Liver (tissue), 9 donors: ENCODE data around the gene EPHB2. TPM values are rescaled to one million over a fixed set of nuclear protein-coding genes. Genes with fewer than 3 reads are reported as not detected.

Source experiments
- DNase-seq: peaks from one replicate; pipeline ENCODE4 v3.0.0-alpha.2; 2017; ENCODE audit warnings: low spot score
- H3K27ac ChIP-seq, 2 donors: one replicate each; pipeline ENCODE4 v1.7.0; 2013; ENCODE audit warnings: inconsistent platforms in 2 of 2, low read length in 2 of 2, control low read depth in 1 of 2, low read depth in 1 of 2, mild to moderate bottlenecking in 1 of 2
- H3K27me3 ChIP-seq, 4 donors: one replicate each; pipeline versions ENCODE4 v1.6.1 to v1.7.0; 2013; ENCODE audit warnings: low read length in 3 of 4, inconsistent platforms in 1 of 4, mild to moderate bottlenecking in 1 of 4, moderate library complexity in 1 of 4; ENCODE audit not compliant: control insufficient read depth in 4 of 4, insufficient read depth in 4 of 4
- H3K36me3 ChIP-seq, 4 donors: one replicate each; pipeline versions ENCODE4 v1.6.1 to v1.7.0; 2013; ENCODE audit warnings: low read length in 3 of 4, mild to moderate bottlenecking in 3 of 4, low read depth in 1 of 4, moderate library complexity in 1 of 4; ENCODE audit not compliant: control insufficient read depth in 4 of 4, insufficient read depth in 3 of 4
- H3K4me1 ChIP-seq, 4 donors: one replicate each; pipeline versions ENCODE4 v1.6.1 to v1.7.0; 2013; ENCODE audit warnings: low read length in 3 of 4, mild to moderate bottlenecking in 3 of 4, moderate library complexity in 1 of 4; ENCODE audit not compliant: control insufficient read depth in 4 of 4, insufficient read depth in 4 of 4
- H3K4me3 ChIP-seq, 3 donors: one replicate each; pipeline versions ENCODE4 v1.6.1 to v1.7.0; 2013; ENCODE audit warnings: low read length in 3 of 3, control low read depth in 1 of 3, low read depth in 1 of 3, mild to moderate bottlenecking in 1 of 3
- H3K9ac ChIP-seq, 2 donors: one replicate each; pipeline ENCODE4 v1.7.0; 2013; ENCODE audit warnings: low read length in 2 of 2, mild to moderate bottlenecking in 2 of 2, moderate library complexity in 2 of 2, control low read depth in 1 of 2, low read depth in 1 of 2
- H3K9me3 ChIP-seq, 4 donors: one replicate each; pipeline versions ENCODE4 v1.6.1 to v1.7.0; 2013; ENCODE audit warnings: low read length in 3 of 4; ENCODE audit not compliant: control insufficient read depth in 4 of 4
- EGR1 ChIP-seq, 2 donors: IDR thresholded peaks; 2 replicates each; pipeline ENCODE4 v1.6.1; 2016 to 2018; ENCODE audit warnings: antibody characterized with exemption in 2 of 2, low read depth in 2 of 2
- FOXA1 ChIP-seq: IDR thresholded peaks from 2 replicates; pipeline ENCODE4 v1.6.1; 2016; ENCODE audit warnings: antibody characterized with exemption
- FOXA2 ChIP-seq: IDR thresholded peaks from 2 replicates; pipeline ENCODE4 v1.6.1; 2016; ENCODE audit warnings: antibody characterized with exemption
- GABPA ChIP-seq, 2 donors: IDR thresholded peaks in 1 of 2; conservative IDR thresholded peaks in 1 of 2; 2 replicates each; pipeline ENCODE4 v1.6.1; 2016; ENCODE audit warnings: antibody characterized with exemption in 2 of 2, mild to moderate bottlenecking in 1 of 2, moderate library complexity in 1 of 2
- HNF4A ChIP-seq, 2 donors: conservative IDR thresholded peaks; 2 replicates each; pipeline ENCODE4 v1.6.1; 2016; ENCODE audit warnings: antibody characterized with exemption in 2 of 2, mild to moderate bottlenecking in 2 of 2
- HNF4G ChIP-seq: IDR thresholded peaks from 2 replicates; pipeline ENCODE4 v1.6.1; 2016; ENCODE audit warnings: antibody characterized with exemption
- JUND ChIP-seq, 2 donors: IDR thresholded peaks; 2 replicates each; pipeline ENCODE4 v1.6.1; 2016; ENCODE audit warnings: antibody characterized with exemption in 2 of 2
- NR2F2 ChIP-seq: IDR thresholded peaks from 2 replicates; pipeline ENCODE4 v1.6.1; 2016; ENCODE audit warnings: antibody characterized with exemption
- RAD21 ChIP-seq, 2 donors: IDR thresholded peaks; 2 replicates each; pipeline ENCODE4 v1.6.1; 2016; ENCODE audit warnings: antibody characterized with exemption in 2 of 2, mild to moderate bottlenecking in 2 of 2
- SP1 ChIP-seq: IDR thresholded peaks from 2 replicates; pipeline ENCODE4 v1.6.1; 2018; ENCODE audit warnings: antibody characterized with exemption, mild to moderate bottlenecking
- TAF1 ChIP-seq: conservative IDR thresholded peaks from 2 replicates; pipeline ENCODE4 v1.6.1; 2016; ENCODE audit warnings: antibody characterized with exemption, mild to moderate bottlenecking
- YY1 ChIP-seq: IDR thresholded peaks from 2 replicates; pipeline ENCODE4 v1.6.1; 2016; ENCODE audit warnings: antibody characterized with exemption, mild to moderate bottlenecking
- WGBS: extraction: QIAGEN DNeasy Blood & Tissue Kit; methylation state at CpG from one replicate; pipeline ENCODE4 v1.1.7; 2013; 5-methylcytosine and 5-hydroxymethylcytosine counted together
- polyA plus RNA-seq, 2 donors: library from polyadenylated mRNA; stranded (reverse) in 1 of 2; unstranded in 1 of 2; fragments of 200-250 nt in 1 of 2; fragments of >200 nt in 1 of 2; fragmentation: Nextera tagmentation in 1 of 2; extraction: Ambion mirVana in 1 of 2; gene quantifications; one replicate each; pipeline versions ENCODE4 v1.2.1 to v1.2.3, GENCODE V29; 2013 to 2015
- total RNA-seq, 2 donors: library from RNA; depleted of rRNA; stranded (reverse); fragments of >200 nt; gene quantifications; one replicate each; pipeline ENCODE4 v1.2.3, GENCODE V29; 2014
- TF ChIP-seq, protein P1 (sequence below): fragments of 150-350 bp; IDR thresholded peaks from 2 replicates; pipeline ENCODE4 v1.5.1; 2017; ENCODE audit warnings: improper control_type of control experiment, low read depth, low read length; ENCODE audit not compliant: missing input control
- TF ChIP-seq, protein P2 (sequence below): IDR thresholded peaks from 2 replicates; pipeline ENCODE4 v1.6.1; 2016; ENCODE audit warnings: antibody characterized with exemption
- TF ChIP-seq, protein P3 (sequence below): IDR thresholded peaks from 2 replicates; pipeline ENCODE4 v1.6.1; 2016; ENCODE audit warnings: antibody characterized with exemption
- TF ChIP-seq, protein P4 (sequence below): IDR thresholded peaks from 2 replicates; pipeline ENCODE4 v1.6.1; 2016; ENCODE audit warnings: antibody characterized with exemption
- donor health status: healthy.
- donor health status: healthy.
- donor health status: healthy.
- donor health status: healthy.
- donor health status: healthy.

EPHB2 gene
- total and polyA plus RNA-seq, 4 donors: 0.07 to 1.0 (median 0.38) TPM

DNA sequence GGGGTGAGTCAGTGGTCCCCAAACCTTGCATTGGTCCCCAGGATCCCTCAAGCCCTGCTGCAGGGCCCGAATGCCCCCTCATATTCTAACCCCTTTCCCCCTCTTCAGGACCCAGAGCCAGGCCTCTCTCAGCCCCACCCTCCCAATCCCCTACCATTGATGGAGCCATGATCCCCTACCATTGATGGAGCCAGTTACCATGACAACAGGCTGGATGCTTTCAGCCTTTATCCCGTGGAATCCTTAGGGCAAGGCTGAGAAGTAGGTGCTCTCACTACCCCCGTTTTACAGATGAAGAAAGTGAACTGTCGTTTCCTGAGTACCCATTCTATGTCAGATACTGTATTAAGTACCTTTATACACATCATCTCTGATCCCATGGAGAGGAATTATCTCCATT, 70.8 kb downstream of the EPHB2 start:
- Histone ChIP-seq H3K27ac (no peak overlapping the region), H3K27me3 (no peaks in the 10 kb centered on the region), H3K9ac (no peak overlapping the region), H3K4me1 (no peaks in the 10 kb centered on the region), H3K4me3 (no peak overlapping the region), H3K9me3 (no peaks in the 10 kb centered on the region), H3K36me3 (no peaks in the 10 kb centered on the region)
- TF ChIP-seq YY1 (no peak), JUND (IDR thresholded peaks at IDR 0.05) (no peak), SP1 (no peak), NR2F2 (no peak), FOXA1 (no peak), RAD21 (IDR thresholded peaks at IDR 0.05) (no peak), GABPA (IDR thresholded peaks at IDR 0.05 in 1 of 2, conservative IDR thresholded peaks at IDR 0.05 in 1 of 2) (no peak)
- TF ChIP-seq, protein P1, sequence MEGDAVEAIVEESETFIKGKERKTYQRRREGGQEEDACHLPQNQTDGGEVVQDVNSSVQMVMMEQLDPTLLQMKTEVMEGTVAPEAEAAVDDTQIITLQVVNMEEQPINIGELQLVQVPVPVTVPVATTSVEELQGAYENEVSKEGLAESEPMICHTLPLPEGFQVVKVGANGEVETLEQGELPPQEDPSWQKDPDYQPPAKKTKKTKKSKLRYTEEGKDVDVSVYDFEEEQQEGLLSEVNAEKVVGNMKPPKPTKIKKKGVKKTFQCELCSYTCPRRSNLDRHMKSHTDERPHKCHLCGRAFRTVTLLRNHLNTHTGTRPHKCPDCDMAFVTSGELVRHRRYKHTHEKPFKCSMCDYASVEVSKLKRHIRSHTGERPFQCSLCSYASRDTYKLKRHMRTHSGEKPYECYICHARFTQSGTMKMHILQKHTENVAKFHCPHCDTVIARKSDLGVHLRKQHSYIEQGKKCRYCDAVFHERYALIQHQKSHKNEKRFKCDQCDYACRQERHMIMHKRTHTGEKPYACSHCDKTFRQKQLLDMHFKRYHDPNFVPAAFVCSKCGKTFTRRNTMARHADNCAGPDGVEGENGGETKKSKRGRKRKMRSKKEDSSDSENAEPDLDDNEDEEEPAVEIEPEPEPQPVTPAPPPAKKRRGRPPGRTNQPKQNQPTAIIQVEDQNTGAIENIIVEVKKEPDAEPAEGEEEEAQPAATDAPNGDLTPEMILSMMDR: no peak
- no peak for DNase-seq
- WGBS: 86% methylated on average over 4 of the region's 4 CpGs

DNA sequence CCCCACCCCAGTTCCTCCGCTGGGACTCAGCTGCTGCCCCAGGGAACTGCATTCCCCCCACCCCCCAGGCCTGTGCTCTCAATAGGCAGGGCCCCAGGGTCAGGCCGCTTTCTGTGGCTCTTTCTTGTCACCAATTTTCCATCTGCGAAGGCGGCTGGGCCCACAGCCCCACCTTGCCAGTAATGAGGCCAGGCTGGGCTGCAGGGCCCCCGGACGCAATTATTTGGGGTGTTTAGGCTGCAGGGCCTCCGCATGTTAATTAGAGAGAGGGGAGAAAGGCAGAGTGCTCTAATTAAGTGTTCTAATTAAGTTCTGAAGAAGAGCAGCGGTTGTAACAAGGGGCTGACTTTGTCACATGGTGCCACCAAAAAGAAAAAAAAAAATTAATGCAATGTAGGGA, 71.8 kb downstream of the EPHB2 start:
- H3K36me3 ChIP-seq: no peaks in the 10 kb centered on the region
- no peak for DNase-seq
- no peak overlapping the region for H3K4me3 ChIP-seq
- H3K9ac ChIP-seq: no peak overlapping the region
- no peaks in the 10 kb centered on the region for H3K27me3 ChIP-seq
- H3K9me3 ChIP-seq: no peaks in the 10 kb centered on the region
- WGBS: 89% methylated on average over 8 of the region's 8 CpGs
- H3K27ac ChIP-seq: no peak overlapping the region
- TF ChIP-seq GABPA (IDR thresholded peaks at IDR 0.05 in 1 of 2, conservative IDR thresholded peaks at IDR 0.05 in 1 of 2) (no peak), HNF4G (no peak), JUND (IDR thresholded peaks at IDR 0.05) (no peak), NR2F2 (no peak), EGR1 (IDR thresholded peaks at IDR 0.05; ENCODE audit: low read depth in 2 of 2) (no peak), FOXA2 (no peak), FOXA1 (no peak), HNF4A (conservative IDR thresholded peaks at IDR 0.05) (no peak), TAF1 (no peak)
- TF ChIP-seq, protein P2, sequence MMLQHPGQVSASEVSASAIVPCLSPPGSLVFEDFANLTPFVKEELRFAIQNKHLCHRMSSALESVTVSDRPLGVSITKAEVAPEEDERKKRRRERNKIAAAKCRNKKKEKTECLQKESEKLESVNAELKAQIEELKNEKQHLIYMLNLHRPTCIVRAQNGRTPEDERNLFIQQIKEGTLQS: no peak
- TF ChIP-seq, protein P3, sequence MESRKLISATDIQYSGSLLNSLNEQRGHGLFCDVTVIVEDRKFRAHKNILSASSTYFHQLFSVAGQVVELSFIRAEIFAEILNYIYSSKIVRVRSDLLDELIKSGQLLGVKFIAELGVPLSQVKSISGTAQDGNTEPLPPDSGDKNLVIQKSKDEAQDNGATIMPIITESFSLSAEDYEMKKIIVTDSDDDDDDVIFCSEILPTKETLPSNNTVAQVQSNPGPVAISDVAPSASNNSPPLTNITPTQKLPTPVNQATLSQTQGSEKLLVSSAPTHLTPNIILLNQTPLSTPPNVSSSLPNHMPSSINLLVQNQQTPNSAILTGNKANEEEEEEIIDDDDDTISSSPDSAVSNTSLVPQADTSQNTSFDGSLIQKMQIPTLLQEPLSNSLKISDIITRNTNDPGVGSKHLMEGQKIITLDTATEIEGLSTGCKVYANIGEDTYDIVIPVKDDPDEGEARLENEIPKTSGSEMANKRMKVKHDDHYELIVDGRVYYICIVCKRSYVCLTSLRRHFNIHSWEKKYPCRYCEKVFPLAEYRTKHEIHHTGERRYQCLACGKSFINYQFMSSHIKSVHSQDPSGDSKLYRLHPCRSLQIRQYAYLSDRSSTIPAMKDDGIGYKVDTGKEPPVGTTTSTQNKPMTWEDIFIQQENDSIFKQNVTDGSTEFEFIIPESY: no peak
- TF ChIP-seq, protein P4, sequence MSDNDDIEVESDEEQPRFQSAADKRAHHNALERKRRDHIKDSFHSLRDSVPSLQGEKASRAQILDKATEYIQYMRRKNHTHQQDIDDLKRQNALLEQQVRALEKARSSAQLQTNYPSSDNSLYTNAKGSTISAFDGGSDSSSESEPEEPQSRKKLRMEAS: no peak
- TF ChIP-seq, protein P1: no peak
- H3K4me1 ChIP-seq: no peaks in the 10 kb centered on the region
